Thoracic aorta endothelial cell (primary cell): ENCODE results near the gene HOXC13. TPM values are rescaled to one million over a fixed set of nuclear protein-coding genes. Genes with fewer than 3 reads are reported as not detected.

Experiments used
- small RNA-seq: library from RNA; depleted of rRNA; stranded (forward); fragments of <200 nt; gene quantifications from one replicate; pipeline ENCODE3, GENCODE V24; 2012
- total RNA-seq: library from RNA; depleted of rRNA; stranded (reverse); fragments of >200 nt; gene quantifications from 2 replicates; pipeline ENCODE4 v1.2.3, GENCODE V29; 2012

Gene HOXC13, protein sequence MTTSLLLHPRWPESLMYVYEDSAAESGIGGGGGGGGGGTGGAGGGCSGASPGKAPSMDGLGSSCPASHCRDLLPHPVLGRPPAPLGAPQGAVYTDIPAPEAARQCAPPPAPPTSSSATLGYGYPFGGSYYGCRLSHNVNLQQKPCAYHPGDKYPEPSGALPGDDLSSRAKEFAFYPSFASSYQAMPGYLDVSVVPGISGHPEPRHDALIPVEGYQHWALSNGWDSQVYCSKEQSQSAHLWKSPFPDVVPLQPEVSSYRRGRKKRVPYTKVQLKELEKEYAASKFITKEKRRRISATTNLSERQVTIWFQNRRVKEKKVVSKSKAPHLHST
- not detected in 2 replicates for total RNA-seq

DNA sequence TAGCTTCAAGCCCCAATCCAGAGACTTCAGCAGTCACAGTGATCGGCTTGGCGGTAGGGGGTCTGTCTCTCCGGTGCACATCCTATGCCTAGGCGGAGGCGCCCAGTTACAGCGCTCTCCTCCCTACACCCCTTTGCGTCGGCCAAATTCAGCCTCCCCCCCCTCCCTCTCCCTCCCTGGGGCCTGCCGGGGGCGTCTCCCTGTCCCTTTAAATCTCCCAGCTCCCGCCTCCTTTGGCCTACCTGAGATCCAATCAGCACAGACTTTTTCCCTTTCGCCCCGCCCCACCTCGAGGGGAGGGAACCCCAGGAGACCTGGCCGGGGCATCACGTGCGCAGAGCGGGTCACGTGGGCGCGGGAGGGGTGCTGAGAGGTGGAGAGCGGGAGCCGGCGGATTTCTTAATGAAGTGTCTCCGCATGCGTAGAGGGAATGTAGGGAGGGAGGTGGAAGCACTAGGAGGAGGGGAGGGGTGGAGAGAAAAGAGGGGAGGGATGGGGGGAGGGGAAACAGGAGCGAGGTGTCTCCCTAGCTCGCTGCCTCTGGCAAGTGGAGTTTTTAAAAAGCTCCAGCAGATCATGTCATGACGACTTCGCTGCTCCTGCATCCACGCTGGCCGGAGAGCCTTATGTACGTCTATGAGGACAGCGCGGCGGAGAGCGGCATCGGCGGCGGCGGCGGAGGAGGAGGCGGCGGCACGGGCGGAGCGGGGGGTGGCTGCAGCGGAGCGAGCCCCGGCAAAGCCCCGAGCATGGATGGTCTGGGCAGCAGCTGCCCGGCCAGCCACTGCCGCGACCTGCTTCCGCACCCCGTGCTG, at the start of gene HOXC13:
Gene HOXC13 (plus strand): TSS at position 506 of the 815 bp plus-strand sequence. CDS start 76 bp downstream, at position 582.

DNA sequence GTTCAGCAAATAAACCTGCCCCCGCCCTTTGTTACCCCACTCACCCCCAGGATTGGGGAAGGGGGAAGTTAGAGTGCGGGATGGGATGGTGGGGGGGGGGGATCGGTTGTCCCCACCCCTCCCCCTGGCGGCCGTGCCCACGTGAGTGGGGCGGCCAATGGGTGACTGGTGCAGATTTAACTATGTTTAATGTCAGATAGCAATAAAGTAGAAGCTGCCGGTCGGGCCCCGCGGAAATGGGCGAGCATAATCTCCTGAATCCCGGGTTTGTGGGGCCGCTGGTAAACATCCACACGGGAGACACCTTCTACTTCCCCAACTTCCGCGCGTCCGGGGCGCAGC, 16.0 kb downstream of the HOXC13 start, which contains the start of gene HOXC12:
Gene HOXC12 (plus strand): TSS at position 210 of the 342 bp plus-strand sequence. CDS start 27 bp downstream, at position 237.

DNA sequence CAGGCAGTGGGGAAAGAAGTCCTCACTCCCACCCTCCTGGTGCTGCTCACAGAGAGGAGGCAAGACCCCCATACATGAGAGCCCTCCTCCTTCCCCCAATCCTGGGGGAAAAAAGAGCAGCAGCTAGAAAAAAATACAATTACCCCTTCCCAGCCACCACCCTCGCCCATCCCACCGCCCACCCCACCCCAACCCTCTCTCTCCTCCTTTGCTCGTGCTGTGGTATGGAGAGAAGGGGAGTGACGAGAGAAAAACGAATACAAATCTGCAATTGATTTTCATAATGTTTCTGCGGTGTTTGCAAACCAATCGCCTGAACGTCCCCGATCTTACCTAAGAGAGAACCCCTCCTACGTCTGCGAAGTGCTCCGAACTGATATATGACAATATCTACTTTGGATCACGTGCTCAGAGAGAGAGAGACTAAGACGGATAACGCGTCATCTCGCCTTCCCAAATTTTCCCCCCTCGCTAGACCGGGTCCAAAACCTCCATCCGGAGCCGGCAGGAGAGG, 34.1 kb downstream of the HOXC13 start, which contains the start of gene HOXC11:
Gene HOXC11 (plus strand): TSS at position 405 of the 514 bp plus-strand sequence. CDS start 116 bp downstream, outside the sequence.

DNA sequence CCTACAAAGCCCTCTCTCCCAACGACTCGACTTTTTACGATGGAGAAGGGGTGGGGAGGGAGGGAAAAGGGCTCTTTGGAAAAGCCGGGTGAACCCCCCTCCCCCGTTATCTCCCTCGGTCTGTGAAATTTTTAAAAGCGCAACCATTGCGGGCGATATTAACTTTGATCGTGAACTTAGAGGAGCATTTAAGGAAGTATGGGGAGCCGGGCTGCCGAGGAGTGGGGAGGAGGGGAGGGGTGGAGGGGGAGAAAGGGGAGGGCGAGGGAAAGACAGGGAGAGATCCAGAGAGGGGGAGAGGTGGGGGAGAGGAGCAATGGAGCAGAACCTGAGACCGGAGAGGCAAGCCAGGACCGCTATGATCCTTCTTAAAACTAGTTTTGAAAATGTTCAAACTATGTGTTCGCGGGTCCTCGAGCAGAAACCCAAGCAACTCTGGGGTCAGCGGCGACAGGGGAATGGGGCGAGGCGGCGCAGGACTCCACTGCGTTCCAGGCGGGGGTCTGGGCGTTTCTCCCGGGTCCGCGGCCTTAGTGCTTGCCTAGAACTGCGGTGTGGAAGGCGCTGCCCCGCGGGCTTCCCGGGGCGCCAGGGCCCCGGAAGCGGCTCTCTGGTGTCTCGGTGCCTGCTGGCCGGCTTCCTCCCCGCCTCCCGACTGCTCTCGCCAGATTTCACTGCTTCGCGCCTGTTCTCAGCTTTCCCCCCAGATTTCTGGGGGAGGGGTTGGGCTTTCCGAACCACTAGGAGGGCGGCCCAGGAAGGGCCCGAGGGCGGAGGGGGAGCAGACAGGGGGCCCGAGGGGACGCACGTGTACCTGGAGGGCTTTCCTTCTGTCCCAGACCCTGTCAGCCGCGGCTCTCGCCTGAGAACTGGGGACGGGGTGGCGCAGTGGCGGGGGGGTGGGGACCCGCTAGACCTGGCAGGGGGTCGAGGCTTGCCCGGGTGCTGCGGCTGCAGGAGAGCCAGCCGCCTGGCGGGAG, 35.7 kb downstream of the HOXC13 start, which contains the start of gene HOTAIR:
Gene HOTAIR (minus strand): TSS at position 871 of the 980 bp plus-strand sequence.

DNA sequence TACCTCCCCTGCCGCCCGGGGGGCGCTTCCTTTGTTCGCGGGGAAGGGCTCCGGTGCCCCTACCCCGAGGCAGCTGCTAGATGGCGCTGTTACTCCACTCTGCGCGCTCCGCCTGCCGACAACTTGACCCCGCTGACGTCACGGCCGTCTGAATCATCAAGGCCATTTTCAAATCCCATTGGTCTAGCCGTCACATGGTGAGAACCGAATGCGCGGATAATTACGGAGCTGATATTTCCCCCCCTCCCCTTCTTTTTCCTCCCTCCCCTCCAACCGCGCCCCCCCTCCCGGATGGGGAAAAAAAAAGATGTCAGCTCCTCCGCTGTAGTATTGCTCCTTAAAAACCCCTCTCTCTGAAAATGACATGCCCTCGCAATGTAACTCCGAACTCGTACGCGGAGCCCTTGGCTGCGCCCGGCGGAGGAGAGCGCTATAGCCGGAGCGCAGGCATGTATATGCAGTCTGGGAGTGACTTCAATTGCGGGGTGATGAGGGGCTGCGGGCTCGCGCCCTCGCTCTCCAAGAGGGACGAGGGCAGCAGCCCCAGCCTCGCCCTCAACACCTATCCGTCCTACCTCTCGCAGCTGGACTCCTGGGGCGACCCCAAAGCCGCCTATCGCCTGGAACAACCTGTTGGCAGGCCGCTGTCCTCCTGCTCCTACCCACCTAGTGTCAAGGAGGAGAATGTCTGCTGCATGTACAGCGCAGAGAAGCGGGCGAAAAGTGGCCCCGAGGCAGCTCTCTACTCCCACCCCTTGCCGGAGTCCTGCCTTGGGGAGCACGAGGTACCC, 46.5 kb downstream of the HOXC13 start, which contains the start of gene HOXC10:
Gene HOXC10 (plus strand): TSS at position 246 of the 791 bp plus-strand sequence. CDS start 114 bp downstream, at position 360.

Small RNAs within 50 kb of the gene (small RNA-seq; reads per million reads assigned to genes)
- not detected for gene AC012531.3
- gene AC012531.4: not detected
- gene MIR196A2: not detected
- gene RF01905: not detected
- gene RF01906: not detected

Other genes with a start within 250 kb of the HOXC13 start
- gene CALCOCO1, start 211.4 kb upstream of the HOXC13 start, total RNA-seq: 44.7 and 58.2 TPM in 2 replicates
- not detected in 2 replicates for gene CISTR, start 186.9 kb upstream of the HOXC13 start, total RNA-seq
- gene HOXC12, start 16.1 kb downstream of the HOXC13 start, total RNA-seq: not detected in 2 replicates
- gene HOXC11, start 34.3 kb downstream of the HOXC13 start, total RNA-seq: not detected in 2 replicates
- gene HOTAIR, start 36.1 kb downstream of the HOXC13 start, total RNA-seq: not detected in 2 replicates
- gene HOXC10, start 46.3 kb downstream of the HOXC13 start, total RNA-seq: not detected in 2 replicates
- 0.22 TPM in 1 of 2 replicates, not detected in the other for gene HOXC9, start 61.3 kb downstream of the HOXC13 start, total RNA-seq
- gene HOXC8, start 70.2 kb downstream of the HOXC13 start, total RNA-seq: not detected in 2 replicates
- gene HOXC6, start 89.6 kb downstream of the HOXC13 start, total RNA-seq: not detected in 2 replicates
- gene HOXC5, start 94.2 kb downstream of the HOXC13 start, total RNA-seq: not detected in 2 replicates
- not detected in 2 replicates for gene HOXC4, start 115.0 kb downstream of the HOXC13 start, total RNA-seq